HFFc6 (cell line): Measurements from ENCODE around the gene CADM1. TPM values are rescaled to one million over a fixed set of nuclear protein-coding genes. Genes with fewer than 3 reads are reported as not detected.

Source experiments
- DNase-seq: peaks from one replicate; pipeline ENCODE4 v3.0.0-alpha.2; 2018
- H3K27ac Mint-ChIP-seq: 2 replicates; pipeline ENCODE4 v1.8.0; 2020; ENCODE audit warnings: mild to moderate bottlenecking, mixed read lengths
- H3K27me3 Mint-ChIP-seq: 2 replicates; pipeline ENCODE4 v1.8.0; 2021; ENCODE audit warnings: mild to moderate bottlenecking, moderate library complexity, mixed read lengths; ENCODE audit not compliant: insufficient read depth
- H3K36me3 Mint-ChIP-seq: 2 replicates; pipeline ENCODE4 v1.8.0; 2021; ENCODE audit warnings: low read depth, mixed read lengths
- H3K4me1 Mint-ChIP-seq: 2 replicates; pipeline ENCODE4 v1.8.0; 2020; ENCODE audit warnings: low read depth, mixed read lengths
- H3K4me3 Mint-ChIP-seq: 2 replicates; pipeline ENCODE4 v1.8.0; 2020; ENCODE audit warnings: mild to moderate bottlenecking, moderate library complexity, mixed read lengths
- H3K9me3 Mint-ChIP-seq: 2 replicates; pipeline ENCODE4 v1.8.0; 2020; ENCODE audit warnings: mild to moderate bottlenecking, mixed read lengths
- total RNA-seq, 6 experiments: library from RNA; stranded (reverse); fragmentation: NEBNext Ultra II Directional; extraction: Animal tissue kit (Norgen Biotek cat#: 25700); gene quantifications; 2 replicates in 1 of 6; 3 replicates in 5 of 6; pipeline ENCODE4 v1.2.3, GENCODE V29; 2021
- TF ChIP-seq, protein P1 (sequence below): fragments of 200-600 bp; sonication (generic); IDR thresholded peaks from 2 replicates; pipeline ENCODE4 v1.5.0; 2021; ENCODE audit warnings: antibody characterized with exemption, mild to moderate bottlenecking

Gene CADM1
- total RNA-seq, 6 experiments from 2014 or later, result not detected

DNA sequence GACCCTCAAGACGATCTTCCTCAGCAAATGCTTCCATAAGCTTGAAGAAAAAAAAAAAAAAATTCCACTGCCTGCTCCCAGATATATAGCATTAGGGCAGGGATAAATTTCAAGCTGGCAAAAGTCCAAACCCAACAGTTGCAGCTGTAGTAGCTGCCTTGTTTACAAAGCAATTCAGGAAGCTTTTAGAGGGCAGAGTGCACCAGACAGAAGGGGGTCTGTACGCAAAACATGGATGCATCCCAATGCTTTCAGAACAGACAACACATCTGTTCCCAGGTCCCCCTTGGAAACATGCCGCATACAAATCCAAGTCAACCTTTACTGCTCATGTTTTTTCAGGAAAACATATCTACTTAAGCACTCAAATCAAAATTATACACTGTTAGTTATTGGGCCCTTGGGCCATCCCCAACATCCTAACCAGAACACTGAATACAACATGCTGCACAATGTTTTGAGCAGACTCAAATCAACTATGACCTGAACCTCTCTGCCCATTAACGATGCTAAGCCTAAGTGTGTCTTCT lies 94.5 kb downstream of the CADM1 start:
- peaks cover 1% of the 10 kb centered on the region; the same call in 1 of the 2 replicates for H3K27me3 Mint-ChIP-seq
- TF ChIP-seq, protein P1, sequence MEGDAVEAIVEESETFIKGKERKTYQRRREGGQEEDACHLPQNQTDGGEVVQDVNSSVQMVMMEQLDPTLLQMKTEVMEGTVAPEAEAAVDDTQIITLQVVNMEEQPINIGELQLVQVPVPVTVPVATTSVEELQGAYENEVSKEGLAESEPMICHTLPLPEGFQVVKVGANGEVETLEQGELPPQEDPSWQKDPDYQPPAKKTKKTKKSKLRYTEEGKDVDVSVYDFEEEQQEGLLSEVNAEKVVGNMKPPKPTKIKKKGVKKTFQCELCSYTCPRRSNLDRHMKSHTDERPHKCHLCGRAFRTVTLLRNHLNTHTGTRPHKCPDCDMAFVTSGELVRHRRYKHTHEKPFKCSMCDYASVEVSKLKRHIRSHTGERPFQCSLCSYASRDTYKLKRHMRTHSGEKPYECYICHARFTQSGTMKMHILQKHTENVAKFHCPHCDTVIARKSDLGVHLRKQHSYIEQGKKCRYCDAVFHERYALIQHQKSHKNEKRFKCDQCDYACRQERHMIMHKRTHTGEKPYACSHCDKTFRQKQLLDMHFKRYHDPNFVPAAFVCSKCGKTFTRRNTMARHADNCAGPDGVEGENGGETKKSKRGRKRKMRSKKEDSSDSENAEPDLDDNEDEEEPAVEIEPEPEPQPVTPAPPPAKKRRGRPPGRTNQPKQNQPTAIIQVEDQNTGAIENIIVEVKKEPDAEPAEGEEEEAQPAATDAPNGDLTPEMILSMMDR, result no peak

DNA sequence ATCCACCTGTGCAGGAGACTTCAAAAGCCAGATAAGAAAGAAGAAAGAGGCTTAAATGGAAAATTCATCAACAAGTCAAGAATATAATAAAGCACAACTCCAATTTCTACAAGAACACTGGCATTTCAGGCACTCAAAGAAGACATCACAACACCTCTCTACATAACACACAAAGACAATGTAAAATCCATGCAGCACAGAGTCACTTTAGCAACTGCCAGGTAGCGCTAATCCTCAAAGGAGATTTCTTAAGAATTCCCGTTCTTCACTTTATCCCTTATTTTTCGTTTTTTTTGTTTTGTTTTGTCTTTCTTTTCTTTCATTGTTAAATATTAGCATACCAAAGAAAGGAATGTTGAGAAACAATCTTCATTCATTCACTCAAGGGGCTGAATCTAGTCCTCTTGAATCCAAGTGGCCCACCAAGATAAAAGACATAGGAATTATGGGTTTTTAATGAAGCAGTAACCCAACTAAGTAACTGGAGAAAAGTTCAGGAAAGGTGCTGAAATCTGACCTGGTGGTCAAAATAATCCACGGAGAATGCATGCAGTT lies 95.0 kb downstream of the CADM1 start:
- no peak overlapping the region for H3K4me3 Mint-ChIP-seq
- H3K27me3 Mint-ChIP-seq, result peaks cover 1% of the 10 kb centered on the region; the same call in 1 of the 2 replicates
- DNase-seq, result no peak
- peaks cover 5% of the 10 kb centered on the region for H3K9me3 Mint-ChIP-seq
- H3K4me1 Mint-ChIP-seq, result no peaks in the 10 kb centered on the region
- TF ChIP-seq, protein P1, result no peak
- H3K36me3 Mint-ChIP-seq, result no peaks in the 10 kb centered on the region
- no peak overlapping the region for H3K27ac Mint-ChIP-seq

More for the DNA sequence above, 94.5 kb downstream of the CADM1 start:
- DNase-seq, result no peak
- no peaks in the 10 kb centered on the region for H3K4me1 Mint-ChIP-seq
- no peak overlapping the region for H3K27ac Mint-ChIP-seq
- H3K9me3 Mint-ChIP-seq, result peaks cover 6% of the 10 kb centered on the region
- H3K36me3 Mint-ChIP-seq, result no peaks in the 10 kb centered on the region
- no peak overlapping the region for H3K4me3 Mint-ChIP-seq

DNA sequence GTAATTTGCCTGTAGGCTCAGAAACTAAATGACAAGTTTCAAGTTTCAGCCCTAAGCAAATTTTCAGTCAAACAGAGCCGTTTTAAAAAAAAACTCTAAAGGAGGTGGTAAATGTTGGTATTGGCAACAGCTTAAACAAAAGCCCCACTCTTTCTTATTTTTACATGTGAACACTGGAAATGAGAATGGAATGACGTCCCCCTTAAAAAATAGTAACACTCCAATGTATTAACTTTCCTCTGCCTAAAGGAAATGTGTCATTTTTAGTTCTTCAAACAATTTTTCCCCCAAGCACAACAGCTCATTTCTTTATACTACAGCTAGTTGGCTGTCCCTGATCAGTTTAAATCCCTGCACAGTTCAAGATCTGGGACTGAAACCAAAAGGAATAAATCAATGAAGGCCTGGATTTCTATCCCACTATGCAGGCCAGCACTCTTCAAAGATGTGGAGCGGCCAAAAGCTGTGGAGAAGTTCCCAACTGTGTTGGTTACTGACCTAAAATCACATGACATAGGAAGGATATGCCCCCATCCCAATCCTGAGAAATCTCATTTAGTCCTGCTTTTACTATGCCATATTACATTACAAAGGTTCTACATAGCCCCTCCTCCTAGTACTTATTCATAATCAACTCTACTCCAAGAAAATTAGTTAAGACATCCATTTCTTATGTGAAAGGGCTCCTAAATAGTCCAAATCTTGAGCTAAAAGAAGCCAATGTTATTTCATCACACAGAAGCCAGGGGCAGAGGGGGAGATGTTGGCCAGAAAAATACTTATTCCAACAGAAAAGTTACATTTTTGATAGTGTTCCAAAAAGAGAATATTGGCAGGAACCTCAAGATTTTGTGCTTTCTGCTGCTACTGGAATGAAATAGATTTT lies 95.9 kb downstream of the CADM1 start:
- Mint-ChIP-seq H3K9me3 (peaks cover 2% of the 10 kb centered on the region), H3K4me3 (no peak overlapping the region), H3K27ac (no peak overlapping the region), H3K36me3 (no peaks in the 10 kb centered on the region; the same call in 1 of the 2 replicates), H3K27me3 (peaks cover 1% of the 10 kb centered on the region; the same call in 1 of the 2 replicates), H3K4me1 (no peaks in the 10 kb centered on the region)
- DNase-seq, result no peak
- TF ChIP-seq, protein P1, result no peak

DNA sequence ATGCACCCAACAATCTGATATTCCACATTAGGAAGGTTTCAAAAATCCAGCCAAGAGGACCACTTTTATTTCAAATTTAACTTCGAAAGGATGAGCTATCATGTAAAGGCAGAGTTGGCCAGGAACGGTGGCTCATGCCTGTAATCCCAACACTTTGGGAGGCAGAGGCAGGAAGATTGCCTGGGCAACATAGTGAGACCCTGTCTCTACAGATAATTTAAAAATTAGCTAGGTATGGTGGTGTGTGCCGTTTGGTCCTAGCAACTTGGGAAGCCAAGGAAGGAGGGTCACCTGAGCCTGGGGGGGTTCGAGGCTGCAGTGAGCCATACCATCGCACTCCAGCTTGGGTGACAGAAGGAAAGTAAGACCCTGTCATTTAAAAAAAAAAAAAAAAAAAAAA lies 96.7 kb downstream of the CADM1 start:
- Mint-ChIP-seq H3K27me3 (peaks cover 1% of the 10 kb centered on the region; the same call in 1 of the 2 replicates), H3K9me3 (peaks cover 8% of the 10 kb centered on the region), H3K4me3 (no peak overlapping the region), H3K27ac (no peak overlapping the region), H3K4me1 (no peaks in the 10 kb centered on the region), H3K36me3 (no peaks in the 10 kb centered on the region; the same call in 1 of the 2 replicates)
- no peak for DNase-seq
- TF ChIP-seq, protein P1, result no peak

DNA sequence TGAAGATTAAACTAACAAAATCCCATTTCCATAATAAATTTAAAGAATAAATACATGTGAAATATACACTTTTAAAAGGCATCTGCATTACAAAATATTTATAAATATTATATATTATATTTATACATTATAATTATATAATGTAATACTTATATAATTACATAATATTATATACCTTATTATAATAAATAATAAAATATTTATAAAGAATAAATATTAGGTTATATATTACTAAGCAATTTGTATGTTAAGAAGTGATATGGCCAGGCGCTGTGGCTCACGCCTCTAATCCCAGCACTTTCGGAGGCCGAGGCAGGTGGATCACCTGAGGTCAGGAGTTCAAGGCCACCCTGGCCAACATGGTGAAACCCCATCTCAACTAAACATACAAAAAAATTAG lies 97.8 kb downstream of the CADM1 start:
- TF ChIP-seq, protein P1, result no peak
- no peaks in the 10 kb centered on the region; the same call in 1 of the 2 replicates for H3K36me3 Mint-ChIP-seq
- no peak overlapping the region for H3K27ac Mint-ChIP-seq
- H3K9me3 Mint-ChIP-seq, result peaks cover 19% of the 10 kb centered on the region
- peaks cover 1% of the 10 kb centered on the region; the same call in 1 of the 2 replicates for H3K27me3 Mint-ChIP-seq
- H3K4me1 Mint-ChIP-seq, result no peaks in the 10 kb centered on the region
- no peak overlapping the region for H3K4me3 Mint-ChIP-seq
- DNase-seq, result no peak
